ENCODE results near the gene TLR7.

The TLR7 gene

GRCh38 chrX:12921886-12922598 lies 55.2 kb downstream of the TLR7 start:
- DNase-seq (ENCODE audit: low spot score) = no peak
- no peak for TF ChIP-seq CTCF (IDR thresholded peaks at IDR 0.05; ENCODE audit: extremely low read depth, missing control alignments)

GRCh38 chrX:12922599-12922919 lies 55.7 kb downstream of the TLR7 start:
- no peak for TF ChIP-seq CTCF (IDR thresholded peaks at IDR 0.05; ENCODE audit: extremely low read depth, missing control alignments)
- DNase-seq (ENCODE audit: low spot score) = no peak

DNA sequence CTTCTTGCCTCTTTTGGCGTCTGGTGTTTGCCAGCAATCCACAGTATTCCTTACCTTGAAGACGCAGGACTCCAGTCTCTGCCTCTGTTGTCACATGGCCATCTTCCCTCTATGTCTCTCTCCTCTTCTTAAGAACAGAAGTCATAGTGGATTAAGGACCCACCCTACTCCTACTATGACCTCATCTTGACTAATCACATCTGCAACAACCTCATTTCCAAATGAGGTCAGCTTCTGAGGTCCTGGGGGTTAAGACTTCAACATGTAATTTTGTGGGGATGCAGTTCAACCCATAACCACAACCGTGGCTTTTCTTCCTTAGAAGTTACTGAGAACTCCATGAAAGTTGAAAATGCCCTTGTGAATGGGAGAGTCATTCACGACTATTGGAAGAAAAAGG lies 62.8 kb downstream of the TLR7 start:
- no peak for TF ChIP-seq CTCF (IDR thresholded peaks at IDR 0.05; ENCODE audit: extremely low read depth, missing control alignments)
- DNase-seq (ENCODE audit: low spot score) = no peak

DNA sequence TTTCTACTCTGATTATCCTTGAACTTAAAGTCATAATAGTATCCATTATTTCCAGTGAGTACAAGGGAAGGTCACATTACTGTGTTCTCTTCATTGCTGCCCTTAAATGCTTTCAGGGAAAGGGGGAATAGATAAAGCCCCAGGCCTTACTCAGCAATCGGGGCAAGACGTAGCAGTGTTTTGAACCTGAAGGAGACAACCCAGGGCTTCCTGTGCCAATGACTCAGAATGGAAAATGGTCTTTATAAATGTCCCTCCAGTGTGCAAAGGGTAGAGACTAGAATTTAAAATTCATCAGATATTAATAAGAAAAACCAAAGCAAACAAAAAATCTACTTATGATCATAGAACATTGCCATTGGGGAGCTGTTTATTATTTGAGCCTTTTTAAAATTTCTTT lies 63.3 kb downstream of the TLR7 start:
- no peak for TF ChIP-seq CTCF (IDR thresholded peaks at IDR 0.05; ENCODE audit: extremely low read depth, missing control alignments)
- DNase-seq (ENCODE audit: low spot score) = no peak

DNA sequence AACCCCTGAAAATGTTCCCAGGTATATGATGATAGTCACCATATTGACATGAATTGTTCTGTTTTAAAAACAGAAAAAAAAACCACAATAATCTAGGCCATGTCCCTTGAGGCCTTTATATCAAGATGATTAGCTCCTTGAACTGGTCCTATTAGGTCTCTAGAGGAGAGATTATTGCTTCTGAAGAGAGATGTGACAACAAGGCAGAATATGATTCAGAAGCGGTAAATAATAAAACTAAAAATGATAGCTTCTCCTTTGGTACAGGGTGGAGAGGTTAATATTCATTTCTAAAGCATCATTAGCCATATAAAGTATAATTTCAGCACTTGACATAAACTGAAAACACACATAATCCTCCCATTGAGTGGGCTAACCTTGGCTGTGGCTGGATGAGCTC lies 65.4 kb downstream of the TLR7 start:
- no peak for TF ChIP-seq CTCF (IDR thresholded peaks at IDR 0.05; ENCODE audit: extremely low read depth, missing control alignments)
- DNase-seq (ENCODE audit: low spot score) = no peak

DNA sequence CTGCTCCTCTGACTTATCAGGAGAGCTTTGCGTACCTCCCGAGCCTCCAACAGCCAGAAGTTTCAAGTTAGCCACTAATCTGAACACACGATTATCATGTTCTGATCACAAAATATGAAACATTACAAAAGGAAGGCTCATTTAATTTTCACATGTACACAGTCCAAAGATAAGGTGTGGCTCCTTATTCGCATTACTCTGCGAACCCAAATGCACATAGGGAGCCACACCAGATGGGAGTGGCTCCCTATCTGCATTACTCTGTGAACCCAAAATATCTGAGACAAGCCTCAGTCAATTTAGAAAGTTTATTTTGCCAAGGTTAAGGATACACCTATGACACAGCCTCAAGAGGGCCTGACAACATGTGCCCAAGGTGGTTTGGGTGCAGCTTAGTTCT lies 68.0 kb downstream of the TLR7 start:
- no peak for TF ChIP-seq CTCF (IDR thresholded peaks at IDR 0.05; ENCODE audit: extremely low read depth, missing control alignments)
- DNase-seq (ENCODE audit: low spot score) = no peak

DNA sequence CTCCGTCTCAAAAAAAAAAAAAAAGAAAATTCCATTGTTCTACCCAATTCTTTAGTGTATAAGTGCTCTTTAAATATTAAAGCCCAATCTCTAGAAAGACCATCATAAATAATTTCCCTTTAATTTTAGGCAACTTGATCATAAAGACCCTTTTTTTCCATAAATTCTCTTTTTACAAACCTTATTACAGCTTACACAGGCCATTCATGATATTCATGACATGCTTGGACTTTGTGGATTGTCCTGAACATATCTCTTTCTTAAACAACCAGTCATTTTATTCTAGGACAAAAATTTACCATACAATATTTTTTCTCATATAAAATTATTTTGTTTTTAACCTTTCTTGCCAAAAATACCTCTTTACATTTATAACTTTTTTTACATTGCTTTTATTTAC lies 70.1 kb downstream of the TLR7 start:
- no peak for TF ChIP-seq CTCF (IDR thresholded peaks at IDR 0.05; ENCODE audit: extremely low read depth, missing control alignments)
- DNase-seq (ENCODE audit: low spot score) = no peak
